ENCODE results near the gene SPINDOC. TPM values are rescaled to one million over a fixed set of nuclear protein-coding genes. Genes with fewer than 3 reads are reported as not detected.
"Not testable (repeated sequence)": the region's sequence is repeated elsewhere in the genome, so short reads cannot be mapped to it uniquely, and the experiment has no call there.

The SPINDOC gene
- polyA plus RNA-seq, 3 donors: 0.10 to 3.3 (median 0.20) TPM

DNA sequence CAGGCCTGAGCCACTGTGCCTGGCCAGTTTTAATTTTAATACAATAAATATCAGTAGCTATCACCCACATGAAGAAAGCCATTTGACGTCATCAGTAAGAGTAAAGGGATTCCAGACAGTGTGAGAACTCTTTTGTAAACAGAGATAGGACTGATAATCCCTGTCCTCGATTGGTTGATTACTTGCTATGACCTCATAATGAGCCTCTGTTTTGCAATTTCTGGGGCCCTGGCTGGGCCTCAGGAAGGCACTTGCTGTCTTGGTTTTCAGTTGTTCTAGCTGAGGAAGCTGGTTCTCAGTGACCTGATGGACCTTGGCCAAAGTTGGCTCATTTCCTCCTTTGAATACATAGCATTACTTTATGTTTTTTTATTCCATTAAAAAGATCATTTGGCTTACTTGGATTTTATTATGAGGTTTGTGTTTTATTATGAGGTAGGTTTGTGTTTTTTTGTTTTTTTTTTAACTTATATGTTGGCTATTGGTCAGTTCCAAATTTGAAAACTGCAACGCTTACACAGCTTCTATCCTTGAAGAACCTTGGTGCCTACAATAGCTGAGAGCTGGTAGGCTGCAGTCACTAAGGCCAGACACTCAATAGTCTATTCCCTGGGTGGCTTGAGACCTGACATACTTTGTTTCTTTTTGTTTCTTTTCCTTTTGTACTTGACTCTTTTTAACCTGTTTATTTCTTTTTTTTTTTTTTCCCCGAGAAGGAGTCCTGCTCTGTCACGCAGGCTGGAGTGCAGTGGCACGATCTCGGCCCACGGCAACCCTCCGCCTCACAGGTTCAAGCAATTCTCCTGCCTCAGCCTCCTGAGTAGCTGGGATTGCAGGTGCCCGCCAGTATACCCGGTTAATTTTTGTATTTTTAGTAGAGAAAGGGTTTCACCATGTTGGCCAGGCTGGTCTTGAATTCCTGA, 45.6 kb downstream of the SPINDOC start:
- Mint-ChIP-seq H3K9me3 (peaks cover 0 to 2% (median 0%) of the 10 kb centered on the region in 7 donors), H3K4me3 (peak overlapping the region in 1 of 2 donors; percentile 26), H3K36me3 (peaks cover 29 to 44% of the 10 kb centered on the region in 2 donors), H3K27ac (peak overlapping the region; percentile 90 to 97 (median 92)), H3K27me3 (ENCODE audit: low read depth in 3 of 3) (no peaks in the 10 kb centered on the region), H3K4me1 (peaks cover 66% of the 10 kb centered on the region)
- peak overlapping the region; percentile 35 for H3K4me2 ChIP-seq (replicated peaks; ENCODE audit: extremely low read depth, low read length, poor library complexity, severe bottlenecking)
- H3K36me3 ChIP-seq (replicated peaks in 1 of 2; ENCODE audit: control insufficient read depth in 1 of 2, insufficient read depth in 2 of 2, low read length in 2 of 2): peaks cover 2 to 27% of the 10 kb centered on the region in 2 donors
- peak overlapping the region; percentile 15 for H3K9ac ChIP-seq (ENCODE audit: insufficient read depth, low read length, poor library complexity, severe bottlenecking)
- H3K79me2 ChIP-seq (ENCODE audit: insufficient read depth, low read length): peaks cover 97% of the 10 kb centered on the region
- H3K4me1 ChIP-seq (ENCODE audit: control insufficient read depth in 1 of 2, insufficient read depth in 2 of 2, low read length in 2 of 2): peaks cover 51 to 73% of the 10 kb centered on the region in 2 donors
- no peaks in the 10 kb centered on the region for H3K27me3 ChIP-seq (ENCODE audit: control insufficient read depth in 2 of 2, insufficient read depth in 2 of 2, low read length in 2 of 2)
- peak overlapping the region; percentile 71 to 84 for H3K27ac ChIP-seq (ENCODE audit: low read depth in 1 of 2, low read length in 2 of 2)
- no peak overlapping the region for H2AFZ ChIP-seq (ENCODE audit: insufficient read depth, low read depth, low read length, poor library complexity, severe bottlenecking)
- intact Hi-C loops (cut with micrococcal nuclease): no loop called here
- no peaks in the 10 kb centered on the region for H3K9me3 ChIP-seq (replicated peaks in 1 of 2; ENCODE audit: control insufficient read depth in 1 of 2, insufficient read depth in 1 of 2, low read length in 2 of 2)
- DNase-seq: peak; percentile 81 to 96 (median 91)
- TF ChIP-seq, protein P1, sequence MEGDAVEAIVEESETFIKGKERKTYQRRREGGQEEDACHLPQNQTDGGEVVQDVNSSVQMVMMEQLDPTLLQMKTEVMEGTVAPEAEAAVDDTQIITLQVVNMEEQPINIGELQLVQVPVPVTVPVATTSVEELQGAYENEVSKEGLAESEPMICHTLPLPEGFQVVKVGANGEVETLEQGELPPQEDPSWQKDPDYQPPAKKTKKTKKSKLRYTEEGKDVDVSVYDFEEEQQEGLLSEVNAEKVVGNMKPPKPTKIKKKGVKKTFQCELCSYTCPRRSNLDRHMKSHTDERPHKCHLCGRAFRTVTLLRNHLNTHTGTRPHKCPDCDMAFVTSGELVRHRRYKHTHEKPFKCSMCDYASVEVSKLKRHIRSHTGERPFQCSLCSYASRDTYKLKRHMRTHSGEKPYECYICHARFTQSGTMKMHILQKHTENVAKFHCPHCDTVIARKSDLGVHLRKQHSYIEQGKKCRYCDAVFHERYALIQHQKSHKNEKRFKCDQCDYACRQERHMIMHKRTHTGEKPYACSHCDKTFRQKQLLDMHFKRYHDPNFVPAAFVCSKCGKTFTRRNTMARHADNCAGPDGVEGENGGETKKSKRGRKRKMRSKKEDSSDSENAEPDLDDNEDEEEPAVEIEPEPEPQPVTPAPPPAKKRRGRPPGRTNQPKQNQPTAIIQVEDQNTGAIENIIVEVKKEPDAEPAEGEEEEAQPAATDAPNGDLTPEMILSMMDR (IDR thresholded peaks at IDR 0.05): no peak
- H4K20me1 ChIP-seq (ENCODE audit: insufficient read depth, low read length): peaks cover 50% of the 10 kb centered on the region
- 66% methylated on average over 8 of the region's 11 CpGs for WGBS (ENCODE audit: insufficient coverage)
- peak overlapping the region in 1 of 3 experiments; percentile 19 for H3K4me3 ChIP-seq (replicated peaks in 1 of 3; ENCODE audit: low read depth in 2 of 3, low read length in 3 of 3)

DNA sequence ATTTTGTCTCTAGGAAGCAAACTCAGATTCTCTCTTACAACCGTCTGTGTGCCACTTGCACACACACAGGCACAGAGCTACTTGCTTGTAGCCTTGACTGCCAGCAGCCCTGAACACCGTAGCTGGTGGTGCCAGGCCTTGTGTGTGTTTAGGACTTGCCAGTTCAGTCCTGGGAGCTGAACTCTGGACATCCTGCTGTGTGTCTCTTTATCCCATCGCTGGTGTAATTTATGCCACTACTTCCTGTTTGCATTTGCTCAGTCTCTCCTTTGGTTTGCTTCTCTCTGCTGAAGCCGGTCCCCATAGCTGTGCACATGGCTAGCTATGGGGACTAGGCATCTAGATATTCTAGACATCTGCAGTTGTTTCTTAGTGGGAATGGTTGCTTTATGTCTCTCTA, 49.7 kb downstream of the SPINDOC start:
- peak in 2 of 3 donors; percentile 39 to 51 for DNase-seq
- Histone ChIP-seq H3K79me2 (ENCODE audit: insufficient read depth, low read length) (peaks cover 96% of the 10 kb centered on the region), H3K27me3 (ENCODE audit: control insufficient read depth in 2 of 2, insufficient read depth in 2 of 2, low read length in 2 of 2) (no peaks in the 10 kb centered on the region), H3K36me3 (replicated peaks in 1 of 2; ENCODE audit: control insufficient read depth in 1 of 2, insufficient read depth in 2 of 2, low read length in 2 of 2) (peaks cover 0 to 14% of the 10 kb centered on the region in 2 donors), H2AFZ (ENCODE audit: insufficient read depth, low read depth, low read length, poor library complexity, severe bottlenecking) (peak overlapping the region; percentile 29), H3K4me3 (replicated peaks in 1 of 3; ENCODE audit: low read depth in 2 of 3, low read length in 3 of 3) (peak overlapping the region in 1 of 3 experiments; percentile 32), H4K20me1 (ENCODE audit: insufficient read depth, low read length) (peaks cover 61% of the 10 kb centered on the region), H3K4me2 (replicated peaks; ENCODE audit: extremely low read depth, low read length, poor library complexity, severe bottlenecking) (peak overlapping the region; percentile 55), H3K9ac (ENCODE audit: insufficient read depth, low read length, poor library complexity, severe bottlenecking) (peak overlapping the region; percentile 8), H3K9me3 (replicated peaks in 1 of 2; ENCODE audit: control insufficient read depth in 1 of 2, insufficient read depth in 1 of 2, low read length in 2 of 2) (no peaks in the 10 kb centered on the region), H3K27ac (ENCODE audit: low read depth in 1 of 2, low read length in 2 of 2) (peak overlapping the region; percentile 56 to 87), H3K4me1 (ENCODE audit: control insufficient read depth in 1 of 2, insufficient read depth in 2 of 2, low read length in 2 of 2) (peaks cover 69 to 75% of the 10 kb centered on the region in 2 donors)
- Mint-ChIP-seq H3K36me3 (peaks cover 27 to 47% of the 10 kb centered on the region in 2 donors), H3K27ac (peak overlapping the region; percentile 82 to 94 (median 90)), H3K9me3 (peaks cover 0 to 1% (median 0%) of the 10 kb centered on the region in 7 donors), H3K27me3 (ENCODE audit: low read depth in 3 of 3) (no peaks in the 10 kb centered on the region), H3K4me3 (peak overlapping the region in 1 of 2 donors; percentile 64), H3K4me1 (peaks cover 76% of the 10 kb centered on the region)
- intact Hi-C loops (cut with micrococcal nuclease): no loop called here
- 14% methylated on average over 2 of the region's 4 CpGs for WGBS (ENCODE audit: insufficient coverage)
- TF ChIP-seq, protein P1 (IDR thresholded peaks at IDR 0.05): no peak

DNA sequence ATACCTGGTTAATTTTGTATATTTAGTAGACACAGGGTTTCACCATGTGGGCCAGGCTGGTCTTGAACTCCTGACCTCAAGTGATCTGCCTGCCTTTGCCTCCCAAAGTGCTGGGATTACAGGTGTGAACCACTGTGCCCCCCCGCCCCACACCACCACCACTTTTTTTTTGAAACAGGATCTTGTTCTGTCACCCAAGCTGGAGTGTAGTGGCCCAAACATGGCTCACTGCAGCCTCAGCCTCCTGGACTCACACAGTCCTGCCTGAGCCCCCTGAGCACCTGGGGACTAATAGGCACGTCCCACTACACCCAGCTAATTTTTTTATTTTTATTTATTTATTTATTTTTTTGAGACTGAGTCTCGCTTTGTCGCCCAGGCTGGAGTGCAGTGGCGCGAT, 50.4 kb downstream of the SPINDOC start:
- WGBS (ENCODE audit: insufficient coverage): 96% methylated on average over 3 of the region's 6 CpGs
- H3K4me3 ChIP-seq (replicated peaks in 1 of 3; ENCODE audit: low read depth in 2 of 3, low read length in 3 of 3); H3K27me3 Mint-ChIP-seq (ENCODE audit: low read depth in 3 of 3); H3K4me2 ChIP-seq (replicated peaks; ENCODE audit: extremely low read depth, low read length, poor library complexity, severe bottlenecking); H3K4me3 Mint-ChIP-seq; DNase-seq; intact Hi-C loops (cut with micrococcal nuclease); H3K9me3 Mint-ChIP-seq; H3K27me3 ChIP-seq (ENCODE audit: control insufficient read depth in 2 of 2, insufficient read depth in 2 of 2, low read length in 2 of 2); H3K9me3 ChIP-seq (replicated peaks in 1 of 2; ENCODE audit: control insufficient read depth in 1 of 2, insufficient read depth in 1 of 2, low read length in 2 of 2); H3K9ac ChIP-seq (ENCODE audit: insufficient read depth, low read length, poor library complexity, severe bottlenecking); H2AFZ ChIP-seq (ENCODE audit: insufficient read depth, low read depth, low read length, poor library complexity, severe bottlenecking): not testable (repeated sequence)
- H3K27ac Mint-ChIP-seq: peak overlapping the region in 6 of 7 donors; percentile 19 to 91 (median 70)
- H3K27ac ChIP-seq (ENCODE audit: low read depth in 1 of 2, low read length in 2 of 2): peak overlapping the region in 1 of 2 donors; percentile 25
- H3K79me2 ChIP-seq (ENCODE audit: insufficient read depth, low read length): peaks cover 96% of the 10 kb centered on the region
- peaks cover 27 to 47% of the 10 kb centered on the region in 2 donors for H3K36me3 Mint-ChIP-seq
- peaks cover 0 to 17% of the 10 kb centered on the region in 2 donors for H3K36me3 ChIP-seq (replicated peaks in 1 of 2; ENCODE audit: control insufficient read depth in 1 of 2, insufficient read depth in 2 of 2, low read length in 2 of 2)
- H3K4me1 ChIP-seq (ENCODE audit: control insufficient read depth in 1 of 2, insufficient read depth in 2 of 2, low read length in 2 of 2): peaks cover 69 to 75% of the 10 kb centered on the region in 2 donors
- peaks cover 63% of the 10 kb centered on the region for H4K20me1 ChIP-seq (ENCODE audit: insufficient read depth, low read length)
- peaks cover 76% of the 10 kb centered on the region for H3K4me1 Mint-ChIP-seq
